Stimulated activated CD8-positive, alpha-beta memory T cell treated with anti-CD3 and anti-CD28 coated beads, Interleukin-12 subunit alpha, Interleukin-12 subunit beta, amount 100 ng/mL, for 24 hours (primary cell): ENCODE results near the gene SH3BP2.
"Not testable (repeated sequence)": the region's sequence is repeated elsewhere in the genome, so short reads cannot be mapped to it uniquely, and the experiment has no call there.

Source experiments
- DNase-seq: peaks from one replicate; pipeline ENCODE4 v3.0.0-alpha.2; 2020; ENCODE audit errors: extremely low read depth

SH3BP2 gene

DNA sequence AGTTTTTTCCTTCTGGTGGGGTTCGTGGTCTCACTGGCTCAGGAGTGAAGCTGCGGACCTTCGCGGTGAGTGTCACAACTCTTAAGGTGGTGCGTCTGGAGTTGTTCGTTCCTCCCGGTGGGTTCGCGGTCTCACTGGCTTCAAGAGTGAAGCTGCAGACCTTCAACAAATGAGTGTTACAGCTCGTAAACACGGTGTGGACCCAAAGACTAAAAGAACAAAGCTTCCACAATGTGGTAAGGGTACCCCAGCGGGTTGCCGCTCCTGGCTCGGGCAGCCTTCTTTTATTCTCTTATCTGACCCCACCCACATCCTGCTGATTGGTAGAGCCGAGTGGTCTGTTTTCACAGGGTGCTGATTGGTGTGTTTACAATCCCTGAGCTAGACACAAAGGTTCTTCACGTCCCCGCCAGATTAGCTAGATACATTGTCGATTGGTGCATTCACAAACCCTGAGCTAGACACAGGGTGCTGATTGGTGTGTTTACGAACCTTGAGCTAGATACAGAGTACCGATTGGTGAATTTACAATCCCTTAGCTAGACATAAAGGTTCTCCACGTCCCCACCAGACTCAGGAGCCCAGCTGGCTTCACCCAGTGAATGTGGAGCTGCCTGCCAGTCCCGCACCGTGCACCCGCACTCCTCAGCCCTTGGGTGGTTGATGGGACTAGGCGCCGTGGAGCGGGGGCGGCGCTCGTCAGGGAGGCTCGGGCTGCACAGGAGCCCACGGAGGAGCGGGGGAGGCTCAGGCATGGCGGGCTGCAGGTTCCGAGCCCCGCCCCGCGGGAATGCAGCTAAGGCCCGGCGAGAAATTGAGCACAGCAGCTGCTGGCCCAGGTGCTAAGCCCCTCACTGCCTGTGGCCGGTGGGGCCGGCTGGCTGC is 30.2 kb upstream of the SH3BP2 start:
- not testable (repeated sequence) for DNase-seq

DNA sequence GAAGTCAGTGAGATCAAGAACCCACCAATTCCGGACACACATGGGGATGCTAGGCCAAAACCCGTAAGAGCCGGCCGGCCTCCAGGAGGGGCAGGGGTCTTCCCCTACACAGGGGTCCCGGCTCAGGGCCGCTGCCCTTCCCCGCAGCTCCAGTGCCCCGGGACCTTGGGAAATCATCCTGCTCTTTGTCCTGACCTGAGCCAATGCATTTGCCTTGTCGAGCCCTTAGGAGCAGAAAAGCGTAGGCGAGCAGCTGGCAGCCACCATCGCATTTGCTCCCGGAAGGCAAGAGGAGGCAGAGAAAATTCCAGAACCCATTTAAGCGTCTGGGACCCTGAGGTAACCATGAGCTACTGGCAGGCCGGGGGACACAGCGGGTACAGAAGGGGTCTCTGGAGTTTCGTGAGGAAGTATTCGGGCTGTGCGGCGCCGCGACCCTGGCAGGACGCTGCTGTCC is 29.3 kb upstream of the SH3BP2 start:
- DNase-seq = no peak

- DNase-seq = no peak
These were observed 26.9 kb upstream of the SH3BP2 start for GRCh38 chr4:2765832-2766526.

GRCh38 chr4:2767046-2767704 is 25.7 kb upstream of the SH3BP2 start:
- DNase-seq = no peak

DNA sequence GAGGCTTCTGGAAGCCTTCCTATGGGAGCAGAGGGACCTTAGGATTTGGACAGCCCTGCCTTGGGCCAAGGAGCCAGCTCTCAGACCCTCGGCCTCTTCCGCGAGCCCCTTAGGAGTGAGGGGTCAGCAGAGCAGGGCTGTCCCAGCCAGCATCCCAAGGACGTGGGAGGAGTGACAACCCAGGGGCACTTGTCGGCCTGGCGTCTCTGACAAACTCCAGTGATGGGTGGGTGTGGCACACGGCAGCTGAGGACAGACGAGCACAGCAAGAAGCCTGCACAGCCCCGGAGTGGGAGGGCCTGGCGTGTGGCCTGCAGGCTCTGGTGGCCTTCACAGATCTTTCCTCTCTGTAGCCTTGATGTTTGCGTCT is 25.2 kb upstream of the SH3BP2 start:
- DNase-seq = no peak

- no peak for DNase-seq
These were observed 24.8 kb upstream of the SH3BP2 start for GRCh38 chr4:2768124-2768523.

DNA sequence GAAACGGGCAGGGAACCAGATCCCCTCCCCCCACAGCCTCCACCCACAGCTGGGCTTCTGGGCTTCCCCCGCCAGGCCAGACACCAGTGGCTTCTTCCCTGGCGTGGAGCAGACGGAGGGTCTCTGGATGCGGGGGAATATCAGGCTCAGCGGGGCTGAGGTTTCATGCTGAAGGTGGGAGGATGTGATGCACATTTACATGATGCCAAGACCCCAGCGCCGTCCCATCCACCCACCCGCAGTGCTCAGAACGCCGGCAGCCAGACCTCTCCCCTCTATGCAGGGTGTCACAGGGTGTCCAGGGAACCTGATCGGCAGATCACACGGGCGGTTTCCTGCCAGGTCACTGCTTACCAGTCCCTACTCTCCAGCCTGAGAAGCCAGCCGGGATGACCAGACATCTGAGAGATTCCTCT is 24.0 kb upstream of the SH3BP2 start:
- no peak for DNase-seq

GRCh38 chr4:2771264-2771663 is 21.6 kb upstream of the SH3BP2 start:
- no peak for DNase-seq

GRCh38 chr4:2780643-2781042 is 12.2 kb upstream of the SH3BP2 start:
- DNase-seq = not testable (repeated sequence)

- DNase-seq = no peak
These were observed 11.0 kb upstream of the SH3BP2 start for GRCh38 chr4:2781911-2782310.

GRCh38 chr4:2783790-2784189 is 9.1 kb upstream of the SH3BP2 start:
- DNase-seq = no peak

DNA sequence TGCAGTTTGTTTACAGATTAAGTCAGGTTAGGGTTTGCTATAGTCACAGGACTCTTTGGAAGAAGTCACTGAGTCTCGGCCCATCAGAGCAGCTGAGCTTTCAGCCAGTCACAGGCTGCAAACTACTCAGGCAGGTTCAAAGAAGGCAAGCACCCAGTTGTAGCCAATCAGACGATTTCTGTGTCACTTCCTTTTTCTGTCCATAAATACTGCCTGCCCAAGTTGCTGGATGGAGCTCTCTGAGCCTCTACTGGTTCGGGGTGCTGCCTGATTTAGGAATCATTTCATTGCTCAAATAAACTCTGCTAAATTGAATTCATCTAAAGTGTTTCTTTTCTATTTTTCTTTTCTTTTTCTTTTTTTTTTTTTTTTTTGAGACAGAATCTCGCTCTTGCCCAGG is 7.3 kb upstream of the SH3BP2 start:
- DNase-seq = no peak

DNA sequence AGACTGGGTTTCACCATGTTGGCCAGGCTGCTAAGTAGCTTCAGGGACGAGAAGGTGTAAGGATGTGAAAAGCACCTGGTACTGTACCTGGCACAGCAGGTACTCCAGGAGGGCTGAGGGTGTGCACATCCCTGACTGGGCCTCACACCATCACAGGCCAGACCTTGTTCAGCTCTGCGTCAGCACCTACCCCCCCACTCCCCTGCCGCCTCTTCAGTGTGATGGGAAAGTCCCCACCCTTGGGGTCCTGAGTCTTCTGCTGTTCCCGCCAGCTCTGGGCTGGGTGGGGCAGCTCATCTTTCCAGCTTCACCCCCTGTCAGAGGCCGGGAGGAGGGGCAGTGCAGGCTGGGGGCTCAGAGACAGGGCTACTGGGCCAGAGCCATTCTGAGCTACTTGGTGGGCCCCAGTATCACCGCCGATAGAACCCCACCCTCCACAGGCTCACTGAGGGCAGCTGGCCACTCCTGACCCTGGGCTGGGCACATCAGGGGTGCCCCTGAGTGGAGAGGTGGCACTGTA is 6.7 kb upstream of the SH3BP2 start:
- peak; percentile 57 for DNase-seq

DNA sequence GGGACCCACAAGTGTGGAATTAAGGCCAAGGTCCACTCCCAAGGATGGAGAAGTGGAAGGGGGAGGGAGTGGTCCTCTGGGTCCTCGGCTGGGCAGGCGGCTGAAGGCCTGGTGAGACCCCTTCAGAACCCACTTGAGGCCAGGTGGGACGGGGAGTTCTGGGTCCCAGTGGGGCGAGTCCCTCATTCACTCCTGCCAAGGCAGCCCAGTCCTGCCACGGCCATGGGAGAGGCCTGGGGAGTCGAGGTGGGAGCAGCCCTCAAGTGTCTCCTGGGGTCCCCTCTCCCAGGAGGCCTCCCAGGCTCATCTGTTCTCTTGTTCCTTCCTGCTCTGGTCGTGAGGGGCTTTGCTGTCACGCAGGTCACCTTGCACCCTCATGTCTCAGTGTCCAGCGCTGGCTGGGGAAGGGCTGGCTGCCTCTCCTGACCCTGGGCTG is 6.1 kb upstream of the SH3BP2 start:
- no peak for DNase-seq

DNA sequence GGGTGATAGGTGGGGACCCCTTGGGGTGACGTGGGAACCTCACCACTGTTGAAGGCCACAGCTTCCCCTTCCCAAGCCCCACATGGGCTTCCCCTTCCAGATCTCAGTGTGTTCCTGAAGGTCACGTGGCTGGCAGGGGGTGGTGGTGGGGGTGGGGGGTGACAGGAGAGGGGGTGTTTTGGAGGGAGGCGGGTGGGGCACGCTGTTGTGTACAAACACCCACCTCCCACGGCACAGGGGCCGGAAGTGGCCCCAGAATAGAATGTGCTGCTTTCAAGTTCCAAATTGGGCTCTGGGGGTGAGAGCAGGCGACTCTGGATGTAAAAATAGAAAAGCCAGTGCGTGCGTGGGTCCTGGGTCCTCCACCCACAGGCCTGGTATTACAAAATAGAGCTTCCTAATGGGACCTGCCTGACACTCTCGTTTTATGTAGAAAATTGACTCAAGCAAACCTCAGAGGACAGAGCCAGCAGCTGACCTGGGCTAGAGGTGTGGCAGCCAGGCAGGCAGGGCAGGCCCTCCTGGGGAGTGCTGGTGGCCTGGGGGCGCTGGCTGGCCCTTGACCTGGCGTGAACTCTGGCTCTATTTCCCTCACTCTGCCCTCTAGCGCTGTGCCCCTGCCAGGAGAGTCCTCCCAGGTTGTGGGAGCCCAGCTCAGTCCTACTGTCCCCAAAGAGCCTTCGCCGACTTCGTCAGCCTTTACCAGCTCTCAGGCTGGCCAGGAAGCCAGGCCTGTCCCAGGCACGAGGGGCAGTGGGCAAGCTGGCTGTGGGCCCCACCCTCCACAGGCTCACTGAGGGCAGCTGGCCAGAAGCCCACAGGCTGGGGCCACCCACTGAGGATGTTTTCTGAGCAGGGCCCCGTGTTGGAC is 5.4 kb upstream of the SH3BP2 start:
- no peak for DNase-seq

DNA sequence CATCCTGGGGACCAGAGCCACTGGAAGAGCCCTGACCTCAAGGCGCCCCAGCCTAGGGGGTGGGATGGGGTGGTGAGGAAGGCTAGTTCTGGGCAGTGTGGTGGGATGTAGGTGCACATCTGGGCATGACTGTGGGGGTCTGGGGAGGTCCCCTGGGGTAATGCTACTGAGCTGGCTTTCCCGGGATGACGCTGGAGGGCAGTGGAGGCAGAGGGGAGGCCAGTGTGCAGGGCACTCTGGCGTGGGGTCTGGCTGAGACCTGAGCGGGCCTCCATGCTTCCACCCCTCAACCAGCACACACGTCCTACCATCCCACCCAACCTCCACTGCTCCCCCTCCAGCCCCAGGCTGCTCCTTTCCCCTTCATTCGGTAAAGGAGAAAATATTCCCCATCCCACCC is 4.8 kb upstream of the SH3BP2 start:
- DNase-seq = no peak

DNA sequence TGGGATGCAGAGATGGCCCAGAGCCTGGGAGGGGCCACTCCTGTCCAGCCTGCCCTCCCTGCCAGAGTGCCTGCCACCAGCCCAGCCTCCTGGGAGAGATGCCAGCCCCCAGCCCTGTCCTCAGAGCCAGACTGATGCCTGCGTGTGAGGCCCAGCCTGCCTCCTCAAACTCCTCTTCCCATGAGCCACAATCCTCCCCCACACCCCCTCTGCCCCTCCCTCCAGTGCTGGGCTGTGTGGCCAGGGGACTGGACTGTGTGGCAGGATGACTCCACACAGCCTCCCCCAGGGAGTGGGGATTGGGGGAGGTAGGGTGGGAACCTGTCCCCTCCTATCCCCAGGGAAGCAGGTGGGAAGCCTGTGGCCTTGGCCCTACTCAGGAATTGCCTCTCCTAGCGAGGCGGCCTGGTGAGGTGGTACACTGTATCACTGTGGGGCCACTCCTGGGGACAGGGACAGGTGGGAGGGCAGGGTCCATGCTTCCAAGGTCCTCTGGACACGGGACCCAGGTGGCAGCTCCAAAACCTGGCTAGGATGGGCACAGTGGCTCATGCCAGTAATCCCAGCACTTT is 4.3 kb upstream of the SH3BP2 start:
- no peak for DNase-seq

GRCh38 chr4:2789351-2789750 is 3.5 kb upstream of the SH3BP2 start:
- no peak for DNase-seq

DNA sequence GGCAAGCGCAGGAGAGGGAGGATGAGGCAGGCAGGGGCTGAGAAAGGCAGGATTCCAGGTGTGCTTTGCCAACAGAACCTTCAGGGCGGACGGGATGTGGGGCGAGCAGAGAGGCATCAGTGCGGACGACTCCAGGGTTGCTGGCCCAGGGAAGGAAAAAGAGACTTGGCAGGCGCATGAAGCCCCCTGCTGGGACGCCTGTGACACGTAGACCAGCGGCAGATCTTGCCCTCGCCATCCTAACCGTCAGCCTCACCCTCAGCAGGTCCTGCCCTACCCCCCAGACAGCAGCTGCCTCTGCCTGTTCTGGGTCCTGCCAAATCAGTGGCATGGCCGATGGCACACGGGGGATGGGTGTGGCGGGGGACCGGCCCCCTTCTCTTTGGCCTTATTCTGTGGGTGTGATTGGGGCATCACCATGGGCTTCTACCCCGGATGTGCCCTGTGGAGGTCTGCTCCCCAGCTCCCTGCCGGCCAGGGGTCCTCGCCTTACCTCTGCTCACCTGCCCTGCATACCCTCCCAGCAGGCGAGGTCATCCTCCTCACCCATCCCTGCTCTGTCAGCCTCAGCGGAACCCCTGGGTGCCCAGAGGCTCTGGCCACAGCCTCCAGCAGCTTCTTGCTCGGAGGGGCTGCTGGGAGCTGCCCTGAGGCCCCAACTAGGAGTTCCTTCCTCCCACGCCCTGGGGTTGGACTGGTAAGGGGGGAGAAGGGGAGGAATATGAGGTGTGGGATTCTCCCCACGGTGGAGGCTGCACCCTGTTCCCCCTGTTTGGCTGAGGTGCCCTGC is 2.9 kb upstream of the SH3BP2 start:
- DNase-seq = no peak
